Liver (tissue), 9 donors: ENCODE results near the gene ASIC2. TPM values are rescaled to one million over a fixed set of nuclear protein-coding genes. Genes with fewer than 3 reads are reported as not detected.

ENCODE experiments used
- DNase-seq: peaks from one replicate; pipeline ENCODE4 v3.0.0-alpha.2; 2017; ENCODE audit warnings: low spot score
- H3K27ac ChIP-seq, 2 donors: one replicate each; pipeline ENCODE4 v1.7.0; 2013; ENCODE audit warnings: inconsistent platforms in 2 of 2, low read length in 2 of 2, control low read depth in 1 of 2, low read depth in 1 of 2, mild to moderate bottlenecking in 1 of 2
- H3K27me3 ChIP-seq, 4 donors: one replicate each; pipeline versions ENCODE4 v1.6.1 to v1.7.0; 2013; ENCODE audit warnings: low read length in 3 of 4, inconsistent platforms in 1 of 4, mild to moderate bottlenecking in 1 of 4, moderate library complexity in 1 of 4; ENCODE audit not compliant: control insufficient read depth in 4 of 4, insufficient read depth in 4 of 4
- H3K36me3 ChIP-seq, 4 donors: one replicate each; pipeline versions ENCODE4 v1.6.1 to v1.7.0; 2013; ENCODE audit warnings: low read length in 3 of 4, mild to moderate bottlenecking in 3 of 4, low read depth in 1 of 4, moderate library complexity in 1 of 4; ENCODE audit not compliant: control insufficient read depth in 4 of 4, insufficient read depth in 3 of 4
- H3K4me1 ChIP-seq, 4 donors: one replicate each; pipeline versions ENCODE4 v1.6.1 to v1.7.0; 2013; ENCODE audit warnings: low read length in 3 of 4, mild to moderate bottlenecking in 3 of 4, moderate library complexity in 1 of 4; ENCODE audit not compliant: control insufficient read depth in 4 of 4, insufficient read depth in 4 of 4
- H3K4me3 ChIP-seq, 3 donors: one replicate each; pipeline versions ENCODE4 v1.6.1 to v1.7.0; 2013; ENCODE audit warnings: low read length in 3 of 3, control low read depth in 1 of 3, low read depth in 1 of 3, mild to moderate bottlenecking in 1 of 3
- H3K9ac ChIP-seq, 2 donors: one replicate each; pipeline ENCODE4 v1.7.0; 2013; ENCODE audit warnings: low read length in 2 of 2, mild to moderate bottlenecking in 2 of 2, moderate library complexity in 2 of 2, control low read depth in 1 of 2, low read depth in 1 of 2
- H3K9me3 ChIP-seq, 4 donors: one replicate each; pipeline versions ENCODE4 v1.6.1 to v1.7.0; 2013; ENCODE audit warnings: low read length in 3 of 4; ENCODE audit not compliant: control insufficient read depth in 4 of 4
- ATF3 ChIP-seq: IDR thresholded peaks from 2 replicates; pipeline ENCODE4 v1.6.1; 2016; ENCODE audit warnings: antibody characterized with exemption
- CTCF ChIP-seq: fragments of 150-350 bp; IDR thresholded peaks from 2 replicates; pipeline ENCODE4 v1.5.1; 2017; ENCODE audit warnings: improper control_type of control experiment, low read depth, low read length; ENCODE audit not compliant: missing input control
- FOXA1 ChIP-seq: IDR thresholded peaks from 2 replicates; pipeline ENCODE4 v1.6.1; 2016; ENCODE audit warnings: antibody characterized with exemption
- HNF4A ChIP-seq, 2 donors: conservative IDR thresholded peaks; 2 replicates each; pipeline ENCODE4 v1.6.1; 2016; ENCODE audit warnings: antibody characterized with exemption in 2 of 2, mild to moderate bottlenecking in 2 of 2
- NR2F2 ChIP-seq: IDR thresholded peaks from 2 replicates; pipeline ENCODE4 v1.6.1; 2016; ENCODE audit warnings: antibody characterized with exemption
- RXRA ChIP-seq, 2 donors: IDR thresholded peaks; 2 replicates each; pipeline ENCODE4 v1.6.1; 2017 to 2018; ENCODE audit warnings: antibody characterized with exemption in 2 of 2, mild to moderate bottlenecking in 1 of 2
- SP1 ChIP-seq: IDR thresholded peaks from 2 replicates; pipeline ENCODE4 v1.6.1; 2018; ENCODE audit warnings: antibody characterized with exemption, mild to moderate bottlenecking
- TAF1 ChIP-seq: conservative IDR thresholded peaks from 2 replicates; pipeline ENCODE4 v1.6.1; 2016; ENCODE audit warnings: antibody characterized with exemption, mild to moderate bottlenecking
- ZBTB33 ChIP-seq: IDR thresholded peaks from 2 replicates; pipeline ENCODE4 v1.6.1; 2016; ENCODE audit warnings: antibody characterized with exemption
- WGBS: extraction: QIAGEN DNeasy Blood & Tissue Kit; methylation state at CpG from one replicate; pipeline ENCODE4 v1.1.7; 2013; 5-methylcytosine and 5-hydroxymethylcytosine counted together
- polyA plus RNA-seq, 2 donors: library from polyadenylated mRNA; stranded (reverse) in 1 of 2; unstranded in 1 of 2; fragments of 200-250 nt in 1 of 2; fragments of >200 nt in 1 of 2; fragmentation: Nextera tagmentation in 1 of 2; extraction: Ambion mirVana in 1 of 2; gene quantifications; one replicate each; pipeline versions ENCODE4 v1.2.1 to v1.2.3, GENCODE V29; 2013 to 2015
- total RNA-seq, 2 donors: library from RNA; depleted of rRNA; stranded (reverse); fragments of >200 nt; gene quantifications; one replicate each; pipeline ENCODE4 v1.2.3, GENCODE V29; 2014
- donor health status: healthy.
- donor health status: healthy.
- donor health status: healthy.
- donor health status: healthy.
- donor health status: healthy.

ASIC2 gene
- total and polyA plus RNA-seq, 4 donors, result under 0.01 TPM; not detected in 3

GRCh38 chr17:33013596-33014375 is 279.3 kb downstream of the ASIC2 start:
- H3K27me3 ChIP-seq, result no peaks in the 10 kb centered on the region
- H3K9me3 ChIP-seq, result no peaks in the 10 kb centered on the region
- no peaks in the 10 kb centered on the region for H3K4me1 ChIP-seq
- WGBS, result 89% methylated on average over 18 of the region's 18 CpGs
- no peak overlapping the region for H3K9ac ChIP-seq
- DNase-seq, result peak; percentile 23
- TF ChIP-seq SP1, result no peak
- no peak for TF ChIP-seq HNF4A (conservative IDR thresholded peaks at IDR 0.05)
- no peak for TF ChIP-seq CTCF
- no peak for TF ChIP-seq RXRA (IDR thresholded peaks at IDR 0.05)
- no peak for TF ChIP-seq NR2F2
- TF ChIP-seq FOXA1, result no peak
- no peak overlapping the region for H3K27ac ChIP-seq
- no peak overlapping the region for H3K4me3 ChIP-seq
- no peaks in the 10 kb centered on the region for H3K36me3 ChIP-seq

- DNase-seq, result peak; percentile 20
- Histone ChIP-seq H3K4me1 (no peaks in the 10 kb centered on the region), H3K27ac (no peak overlapping the region), H3K4me3 (no peak overlapping the region), H3K9me3 (no peaks in the 10 kb centered on the region), H3K27me3 (no peaks in the 10 kb centered on the region), H3K36me3 (no peaks in the 10 kb centered on the region), H3K9ac (no peak overlapping the region)
- 80% methylated on average over 8 of the region's 8 CpGs for WGBS
- no peak for TF ChIP-seq TAF1
These were observed 280.5 kb downstream of the ASIC2 start for GRCh38 chr17:33012522-33013033.

GRCh38 chr17:33009636-33010035 is 283.5 kb downstream of the ASIC2 start:
- no peak overlapping the region for H3K4me3 ChIP-seq
- no peaks in the 10 kb centered on the region for H3K4me1 ChIP-seq
- DNase-seq, result no peak
- H3K27ac ChIP-seq, result no peak overlapping the region
- TF ChIP-seq FOXA1, result no peak
- no peak for TF ChIP-seq ATF3
- TF ChIP-seq ZBTB33, result no peak
- no peak for TF ChIP-seq HNF4A (conservative IDR thresholded peaks at IDR 0.05)
- no peak overlapping the region for H3K9ac ChIP-seq
- 89% methylated on average over 9 of the region's 9 CpGs for WGBS
- no peaks in the 10 kb centered on the region for H3K36me3 ChIP-seq
- H3K9me3 ChIP-seq, result no peaks in the 10 kb centered on the region
- H3K27me3 ChIP-seq, result no peaks in the 10 kb centered on the region
